Measurements from ENCODE around the gene ADAMTS4.
"Not testable (repeated sequence)": the region's sequence is repeated elsewhere in the genome, so short reads cannot be mapped to it uniquely, and the experiment has no call there.

The ADAMTS4 gene, protein sequence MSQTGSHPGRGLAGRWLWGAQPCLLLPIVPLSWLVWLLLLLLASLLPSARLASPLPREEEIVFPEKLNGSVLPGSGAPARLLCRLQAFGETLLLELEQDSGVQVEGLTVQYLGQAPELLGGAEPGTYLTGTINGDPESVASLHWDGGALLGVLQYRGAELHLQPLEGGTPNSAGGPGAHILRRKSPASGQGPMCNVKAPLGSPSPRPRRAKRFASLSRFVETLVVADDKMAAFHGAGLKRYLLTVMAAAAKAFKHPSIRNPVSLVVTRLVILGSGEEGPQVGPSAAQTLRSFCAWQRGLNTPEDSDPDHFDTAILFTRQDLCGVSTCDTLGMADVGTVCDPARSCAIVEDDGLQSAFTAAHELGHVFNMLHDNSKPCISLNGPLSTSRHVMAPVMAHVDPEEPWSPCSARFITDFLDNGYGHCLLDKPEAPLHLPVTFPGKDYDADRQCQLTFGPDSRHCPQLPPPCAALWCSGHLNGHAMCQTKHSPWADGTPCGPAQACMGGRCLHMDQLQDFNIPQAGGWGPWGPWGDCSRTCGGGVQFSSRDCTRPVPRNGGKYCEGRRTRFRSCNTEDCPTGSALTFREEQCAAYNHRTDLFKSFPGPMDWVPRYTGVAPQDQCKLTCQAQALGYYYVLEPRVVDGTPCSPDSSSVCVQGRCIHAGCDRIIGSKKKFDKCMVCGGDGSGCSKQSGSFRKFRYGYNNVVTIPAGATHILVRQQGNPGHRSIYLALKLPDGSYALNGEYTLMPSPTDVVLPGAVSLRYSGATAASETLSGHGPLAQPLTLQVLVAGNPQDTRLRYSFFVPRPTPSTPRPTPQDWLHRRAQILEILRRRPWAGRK

DNA sequence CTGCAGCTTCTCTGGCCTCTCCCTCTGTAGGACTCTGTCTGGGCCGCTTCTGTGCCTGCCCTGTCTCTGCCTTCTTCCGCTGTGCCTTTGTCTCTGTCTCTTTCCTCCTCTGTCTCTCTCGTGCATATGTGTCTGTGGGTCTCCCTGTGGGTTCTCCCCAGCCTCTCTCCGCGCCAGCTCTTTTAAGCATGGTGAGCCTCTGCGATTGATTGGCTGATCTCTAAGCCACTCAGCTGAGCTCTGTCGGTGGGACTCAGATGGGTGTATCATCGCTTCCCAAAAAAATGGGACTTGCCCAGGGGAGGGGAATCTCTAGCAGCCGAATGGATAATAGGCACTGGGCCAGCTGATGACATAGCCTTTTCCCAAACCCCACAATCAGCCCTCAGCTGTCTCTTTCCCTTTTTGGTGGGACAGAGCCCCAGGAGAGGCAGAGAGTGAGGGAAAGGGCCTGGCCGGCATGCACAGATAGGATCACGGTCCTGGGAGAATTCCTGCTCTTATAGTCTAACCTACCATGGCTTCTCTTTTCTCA, at the start of gene ADAMTS4:
TSS of gene ADAMTS4 (minus strand) at position 158 of the 535 bp plus-strand sequence. CDS start 427 bp downstream, outside the sequence.
- FAIRE-seq = no peak

DNA sequence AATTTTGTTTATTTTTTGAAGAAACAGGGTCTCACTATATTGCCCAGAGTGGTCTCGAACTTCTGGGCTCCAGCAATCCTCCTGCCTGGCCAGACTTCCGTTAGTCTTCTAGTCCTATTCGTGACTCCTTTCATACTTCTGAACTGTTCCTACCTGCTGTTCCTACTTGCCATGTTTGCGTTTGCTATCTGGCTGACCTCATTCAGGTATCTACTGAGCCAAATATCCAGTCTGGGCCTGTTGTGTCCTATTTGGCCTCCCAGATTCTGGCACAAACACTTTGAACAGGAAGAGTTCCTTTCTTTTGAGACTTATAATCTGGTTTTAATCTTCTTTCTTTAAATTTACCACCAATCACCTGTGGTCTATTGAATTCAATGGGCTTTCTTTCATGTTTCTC, 46.0 kb upstream of the ADAMTS4 start:
- FAIRE-seq = no peak

DNA sequence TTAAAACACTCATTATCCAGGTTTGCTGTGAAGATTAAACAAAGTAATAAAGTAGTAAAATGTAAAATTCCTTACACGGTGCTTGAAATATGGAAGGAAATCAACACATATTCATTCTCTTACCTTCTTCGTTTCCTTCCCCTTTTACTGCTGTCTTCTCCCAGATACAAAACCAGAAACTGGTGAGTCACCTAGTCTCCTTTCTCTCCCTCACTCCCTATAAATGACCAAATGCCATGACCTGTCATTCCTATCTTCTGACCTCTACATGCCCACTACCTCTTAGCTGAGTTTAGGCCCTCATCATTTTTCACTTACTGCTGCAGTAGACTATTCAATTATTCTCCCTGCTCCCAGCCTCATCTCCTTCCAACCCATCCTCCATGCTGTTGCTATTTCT, 43.5 kb upstream of the ADAMTS4 start:
- FAIRE-seq = no peak

DNA sequence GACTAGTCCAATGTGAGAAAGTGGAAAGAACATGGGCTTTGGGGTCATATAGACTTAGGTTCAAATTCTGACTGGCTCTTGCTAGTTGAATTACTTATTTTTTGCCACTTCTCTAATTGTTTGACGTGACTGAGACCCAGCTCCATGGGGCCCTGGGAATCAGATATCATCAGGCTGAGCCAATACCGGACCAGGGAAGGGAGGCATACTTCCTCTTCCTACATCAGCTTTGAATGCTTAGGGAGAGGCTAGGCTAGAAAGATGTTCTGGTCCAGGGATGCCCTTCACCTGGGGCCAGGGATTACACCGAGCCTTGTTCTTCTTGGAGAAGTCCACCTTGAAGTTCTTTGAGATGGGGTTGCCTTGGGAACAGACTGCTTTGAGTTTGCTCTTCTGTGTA, 42.8 kb upstream of the ADAMTS4 start:
- FAIRE-seq = no peak

DNA sequence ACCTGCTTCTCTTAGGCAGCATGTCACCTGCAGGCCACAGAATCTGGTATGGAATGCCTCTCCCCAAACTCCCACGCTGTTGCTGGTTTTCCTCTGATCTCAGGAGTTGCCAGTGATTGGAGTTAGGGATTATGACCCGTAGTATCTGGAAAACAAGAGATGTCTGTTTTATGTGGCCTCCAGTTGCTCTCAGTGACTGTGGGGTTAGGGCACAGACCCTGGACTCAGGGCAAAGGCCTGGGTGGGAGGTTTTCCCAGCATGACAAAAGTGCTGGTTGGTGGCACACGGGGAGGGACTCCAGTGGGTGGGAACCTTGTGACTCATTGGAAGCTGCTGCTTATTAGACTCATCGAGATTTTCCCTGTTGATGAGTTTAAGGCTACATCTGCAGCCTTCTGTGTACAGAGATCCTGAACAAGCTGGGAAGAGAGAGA, 39.2 kb upstream of the ADAMTS4 start, which contains the start of gene NR1I3:
TSS of gene NR1I3 (minus strand) at position 165 of the 435 bp plus-strand sequence. CDS start 1,638 bp downstream, outside the sequence.
- no peak for FAIRE-seq

DNA sequence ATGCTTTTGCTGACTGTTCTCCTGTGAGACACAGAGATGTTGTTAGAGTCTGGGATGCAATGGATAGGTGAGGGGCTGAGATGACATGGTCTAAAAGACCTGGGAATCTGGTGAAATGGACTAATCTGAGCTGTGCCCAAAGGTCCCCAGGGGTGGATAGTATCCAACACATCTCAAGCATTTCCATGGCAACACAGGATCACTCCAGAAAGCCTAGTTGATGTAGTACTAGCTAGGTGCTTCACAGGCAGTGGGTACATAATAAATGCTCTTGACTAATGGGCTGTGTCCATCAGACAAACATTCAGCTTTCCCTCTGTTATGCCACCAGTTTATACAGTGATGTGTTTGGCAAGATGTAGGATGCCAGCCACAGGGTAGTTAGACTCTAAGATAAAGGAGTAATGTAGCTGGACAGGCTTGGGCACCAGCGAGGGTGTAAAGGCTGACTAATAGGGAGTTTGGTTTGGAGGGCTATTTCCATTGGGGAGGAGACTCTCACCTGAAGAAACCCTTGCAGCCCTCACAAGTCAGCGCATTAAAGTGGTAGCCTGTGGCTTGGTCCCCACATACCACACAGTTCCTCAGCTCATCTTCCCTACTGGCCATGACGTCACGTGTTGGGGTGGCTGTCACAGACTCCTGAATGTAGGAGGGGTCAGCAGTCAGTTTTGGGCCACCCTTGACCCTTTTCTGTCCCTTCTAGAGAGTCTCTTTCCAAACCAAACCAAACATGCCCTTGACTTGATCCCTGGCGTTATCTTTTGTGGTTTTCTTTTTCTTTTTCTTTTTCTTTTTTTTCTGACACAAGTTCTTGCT, 37.3 kb upstream of the ADAMTS4 start:
- no peak for FAIRE-seq

DNA sequence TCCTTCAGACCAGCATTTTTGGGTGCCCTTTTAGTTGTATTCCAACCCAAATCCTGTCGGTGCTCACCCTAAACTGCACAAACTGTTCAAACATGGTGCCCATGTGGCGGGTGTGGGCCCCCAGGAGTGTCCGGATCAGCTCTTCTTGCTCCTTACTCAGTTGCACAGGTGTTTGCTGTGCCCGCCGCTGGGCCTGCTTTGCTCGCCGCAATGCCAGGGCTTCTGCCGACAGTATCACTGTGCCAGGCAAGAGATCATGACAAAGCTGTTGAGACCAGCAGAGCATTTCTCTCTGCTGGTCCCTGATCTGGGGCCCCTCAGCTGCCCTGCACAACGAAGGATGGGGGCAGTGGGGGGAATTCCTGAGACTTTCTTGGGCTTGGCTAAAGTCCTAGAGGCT, 34.2 kb upstream of the ADAMTS4 start:
- no peak for FAIRE-seq

DNA sequence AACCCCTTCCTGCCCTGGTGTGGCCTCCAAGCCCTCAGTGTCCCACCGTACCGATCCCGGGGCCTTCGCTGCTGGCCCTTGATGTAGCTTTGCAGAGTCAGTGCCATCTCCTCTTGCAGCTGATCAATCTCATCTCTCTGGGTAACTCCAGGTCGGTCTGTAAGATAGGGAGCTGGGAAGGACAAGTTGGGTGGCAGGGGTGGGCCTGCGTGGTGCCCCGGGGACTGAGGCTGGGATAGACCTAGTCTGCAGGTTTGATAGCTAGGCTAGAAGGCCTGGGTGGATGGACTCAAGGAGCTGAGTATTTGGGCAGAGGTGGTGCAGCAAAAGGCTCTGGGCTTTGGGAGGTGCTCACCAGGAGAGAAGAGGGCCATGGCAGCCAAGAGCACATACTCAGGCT, 31.9 kb upstream of the ADAMTS4 start:
- FAIRE-seq = no peak

DNA sequence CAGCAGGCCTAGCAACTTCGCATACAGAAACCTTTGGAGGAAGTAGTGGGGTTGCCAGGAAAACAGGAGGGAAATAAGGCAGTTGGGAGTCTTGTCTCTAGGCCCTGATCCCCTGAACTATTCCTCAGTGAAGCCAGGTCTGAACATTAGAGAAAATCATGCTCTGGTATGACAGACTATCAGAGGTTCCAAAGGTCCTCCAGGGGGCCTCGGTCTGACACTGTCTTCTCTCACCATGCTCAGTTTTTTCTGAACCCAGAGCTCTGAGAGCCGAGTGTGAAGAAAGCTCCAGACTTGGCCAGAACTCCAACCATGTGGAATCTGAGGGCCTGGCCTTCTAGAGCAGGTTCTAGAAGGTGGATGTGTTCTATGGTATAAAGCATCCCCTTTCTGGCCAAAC, 31.0 kb upstream of the ADAMTS4 start:
- FAIRE-seq = no peak

DNA sequence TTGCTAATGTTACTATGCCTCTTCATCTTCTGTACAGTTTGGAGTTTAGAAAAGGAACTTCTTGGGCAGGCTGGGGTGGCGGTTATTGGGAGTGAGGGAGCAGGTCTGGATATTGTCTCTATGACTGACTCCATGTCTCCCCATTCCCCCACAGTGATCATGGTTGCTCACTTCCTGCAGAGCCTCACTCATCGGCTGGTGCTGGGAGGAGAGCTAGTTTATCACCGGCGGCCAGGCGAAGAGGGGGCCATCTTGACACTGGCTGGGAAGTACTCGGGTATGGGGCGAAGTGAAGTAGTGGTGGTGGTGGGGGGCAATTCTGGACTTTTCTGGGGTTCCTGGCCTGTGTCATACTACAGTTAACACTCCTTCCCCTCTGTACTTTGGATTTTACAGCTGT, 29.2 kb upstream of the ADAMTS4 start:
- no peak for FAIRE-seq

DNA sequence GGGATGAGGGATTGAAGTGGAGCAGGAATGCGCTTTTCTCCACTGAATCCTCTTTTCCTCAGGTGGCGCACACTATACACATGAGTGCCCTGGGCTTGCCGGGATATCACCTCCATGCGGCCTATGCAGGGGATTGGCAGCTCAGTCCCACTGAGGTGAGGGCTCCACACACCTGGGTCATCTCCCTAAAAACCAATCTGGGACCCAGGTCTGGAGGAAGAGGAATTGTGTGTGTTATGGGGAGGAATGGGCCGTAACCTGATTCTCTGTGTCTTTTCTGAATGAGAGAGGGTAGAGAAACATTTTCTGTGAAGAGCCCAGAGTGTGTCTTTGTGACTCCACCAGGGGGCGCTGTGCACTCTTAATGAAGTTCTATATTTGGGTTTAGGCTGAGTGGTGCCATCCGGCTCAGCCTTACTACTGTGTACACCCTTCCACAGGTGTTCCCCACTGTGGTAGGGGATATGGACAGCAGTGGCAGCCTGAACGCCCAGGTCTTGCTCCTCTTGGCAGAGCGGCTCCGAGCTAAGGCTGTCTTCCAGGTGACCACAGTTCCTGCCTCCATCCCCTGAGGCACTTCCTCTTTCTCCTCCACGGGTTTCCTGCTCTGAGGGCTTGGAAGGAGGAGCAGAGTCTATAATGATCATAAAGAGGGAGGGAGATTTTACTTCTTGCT, 28.5 kb upstream of the ADAMTS4 start:
- peak; percentile 89 for FAIRE-seq

DNA sequence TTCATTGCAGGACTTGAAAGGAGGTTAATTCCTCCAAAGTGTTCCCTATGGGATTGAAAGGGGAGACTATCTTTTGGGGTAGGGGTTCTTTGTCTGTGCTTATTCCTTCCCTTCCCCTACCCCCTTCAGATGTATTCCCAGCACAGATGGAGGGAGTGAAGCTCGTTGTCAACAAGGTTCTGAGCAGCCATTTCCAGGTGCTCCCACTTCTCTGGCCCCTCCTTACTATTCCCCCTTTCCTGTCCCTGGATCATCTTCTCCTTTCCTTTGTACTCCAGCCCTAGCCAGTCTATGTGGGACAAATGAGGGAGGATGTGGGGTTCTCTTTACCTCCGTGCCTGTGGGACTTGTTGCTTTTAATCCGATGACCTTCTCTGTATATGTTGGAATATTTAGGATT, 27.9 kb upstream of the ADAMTS4 start:
- no peak for FAIRE-seq

DNA sequence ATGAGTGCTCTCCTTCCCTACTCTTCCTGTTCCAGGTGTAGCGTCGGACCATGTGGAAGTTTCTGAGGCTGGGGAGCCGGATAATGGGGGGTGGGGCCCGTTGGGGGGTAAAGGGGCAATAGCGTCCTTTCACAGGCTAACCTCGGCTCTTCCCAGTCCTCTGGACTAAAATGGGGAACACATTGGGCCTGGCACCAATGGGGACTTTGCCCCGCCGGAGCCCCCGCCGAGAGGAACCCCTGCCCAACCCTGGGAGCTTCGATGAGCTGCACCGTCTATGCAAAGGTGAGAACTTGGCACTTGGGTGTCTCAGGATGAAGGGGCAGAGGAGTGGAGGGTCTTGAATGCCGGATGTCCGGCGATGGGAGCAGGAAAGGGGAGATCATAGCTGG, 27.5 kb upstream of the ADAMTS4 start:
- no peak for FAIRE-seq

DNA sequence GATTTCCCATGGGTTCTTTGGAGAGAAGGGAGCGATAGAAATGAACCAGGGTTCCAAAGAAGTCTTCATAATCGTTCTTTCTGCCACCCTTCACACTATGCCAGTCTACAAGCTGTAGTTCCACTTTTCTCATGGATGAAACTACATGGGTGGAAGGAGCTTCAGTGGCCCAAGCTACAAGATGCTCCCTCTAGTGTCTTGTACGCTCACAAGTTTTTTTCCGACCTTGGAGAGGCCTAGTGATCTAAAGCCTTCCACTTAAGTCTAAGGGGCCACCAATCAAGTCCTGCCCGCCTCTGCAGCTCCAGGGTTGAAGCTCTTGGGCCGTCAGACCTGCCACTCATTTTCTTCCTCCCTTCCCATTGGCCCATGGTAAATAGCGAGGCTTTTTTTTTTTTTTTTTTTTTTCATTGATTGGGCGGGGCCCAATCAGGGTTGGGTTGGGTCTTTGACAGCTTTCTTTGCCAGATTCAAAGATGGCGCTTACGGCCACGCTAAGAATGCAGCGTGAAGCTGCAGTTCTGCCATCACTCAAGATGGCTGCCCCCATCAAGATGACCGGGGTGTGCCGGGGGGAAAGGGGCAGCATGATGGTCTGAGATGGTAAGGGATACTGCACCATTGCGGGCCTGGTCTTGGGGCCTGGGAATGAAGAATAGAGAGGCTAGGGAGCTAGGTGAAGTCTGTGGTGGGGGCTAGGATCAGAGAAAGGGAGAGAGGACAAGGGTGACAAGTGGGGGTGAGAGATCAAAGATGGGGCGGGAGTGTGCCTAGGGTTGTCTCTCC, 26.9 kb upstream of the ADAMTS4 start, which contains the start of gene TOMM40L:
TSS of gene TOMM40L (plus strand) at position 527 of the 786 bp plus-strand sequence. CDS start 430 bp downstream, outside the sequence.
- FAIRE-seq = peak; percentile 100

DNA sequence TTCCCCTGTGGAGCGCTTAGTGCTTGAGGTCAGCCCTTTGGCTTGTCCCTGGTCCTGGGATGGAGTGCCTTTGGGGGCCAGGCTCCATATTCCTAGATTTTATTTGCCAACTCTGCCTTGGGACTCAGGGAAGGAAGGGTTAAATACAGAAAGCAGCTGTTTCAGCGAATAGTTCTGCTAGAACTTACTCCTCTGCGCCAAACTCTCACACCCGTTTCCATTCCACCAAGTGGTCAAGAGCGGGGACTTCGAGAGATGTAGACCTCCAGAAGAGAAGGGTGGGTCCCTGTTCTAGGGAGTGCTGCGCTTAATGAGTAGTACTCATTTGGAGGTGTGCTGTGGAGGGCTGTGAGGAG, 26.3 kb upstream of the ADAMTS4 start:
- no peak for FAIRE-seq

DNA sequence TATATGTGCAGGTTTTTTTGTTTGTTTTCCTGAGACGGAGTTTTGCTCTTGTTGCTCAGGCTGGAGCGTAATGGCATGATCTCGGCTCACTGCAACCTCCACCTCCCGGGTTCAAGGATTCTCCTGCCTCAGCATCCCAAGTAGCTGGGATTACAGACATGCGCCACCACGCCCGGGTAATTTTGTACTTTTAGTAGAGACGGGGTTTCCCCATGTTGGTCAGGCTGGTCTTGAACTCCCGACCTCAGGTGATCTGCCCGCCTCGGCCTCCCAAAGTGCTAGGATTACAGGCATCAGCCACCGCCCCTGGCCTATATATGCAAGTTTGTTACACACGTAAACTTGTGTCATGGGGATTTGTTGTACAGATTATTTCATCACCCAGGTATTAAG, 25.8 kb upstream of the ADAMTS4 start:
- FAIRE-seq = not testable (repeated sequence)

DNA sequence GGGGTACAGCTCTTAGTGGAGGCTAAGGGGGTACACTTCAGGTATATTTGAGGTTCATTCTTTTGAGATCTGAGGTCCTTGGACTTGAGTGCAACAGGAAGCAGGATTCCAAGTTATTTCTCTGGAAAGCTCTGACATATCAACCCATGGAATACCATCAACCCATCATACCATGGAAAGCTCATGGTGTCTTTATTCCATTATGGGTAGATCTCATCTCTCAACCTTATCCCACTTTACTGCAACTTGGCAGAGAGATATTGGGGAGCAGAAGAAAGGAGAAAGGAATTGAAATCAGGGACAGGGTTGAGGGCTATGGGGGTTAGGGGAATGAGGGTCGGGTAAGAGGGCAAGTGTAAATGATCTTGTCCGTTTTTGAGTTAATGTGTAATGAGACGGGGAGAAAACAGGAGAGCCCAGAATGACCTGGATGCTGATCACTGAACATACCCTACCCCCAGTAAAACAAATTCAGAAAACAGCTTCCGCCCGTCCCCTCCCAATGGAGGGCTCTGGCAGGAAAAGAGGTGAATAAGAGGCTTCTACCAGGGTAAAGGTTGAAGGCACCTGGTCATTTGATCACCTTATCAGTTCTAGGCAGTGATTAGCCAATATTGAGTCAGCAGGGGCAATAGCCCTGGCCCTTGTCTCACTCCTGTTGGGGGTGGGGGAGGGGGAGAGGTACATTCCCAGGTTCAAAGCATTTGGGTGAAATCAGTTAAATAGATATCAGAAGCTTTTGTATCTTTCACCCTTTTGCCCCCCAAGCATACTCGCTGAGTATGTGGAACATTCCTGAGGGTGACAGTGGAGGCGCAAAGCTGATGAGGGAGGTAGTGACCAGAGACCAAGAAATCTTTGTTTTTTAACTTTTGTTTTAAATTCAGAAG, 25.2 kb upstream of the ADAMTS4 start:
- FAIRE-seq = no peak

DNA sequence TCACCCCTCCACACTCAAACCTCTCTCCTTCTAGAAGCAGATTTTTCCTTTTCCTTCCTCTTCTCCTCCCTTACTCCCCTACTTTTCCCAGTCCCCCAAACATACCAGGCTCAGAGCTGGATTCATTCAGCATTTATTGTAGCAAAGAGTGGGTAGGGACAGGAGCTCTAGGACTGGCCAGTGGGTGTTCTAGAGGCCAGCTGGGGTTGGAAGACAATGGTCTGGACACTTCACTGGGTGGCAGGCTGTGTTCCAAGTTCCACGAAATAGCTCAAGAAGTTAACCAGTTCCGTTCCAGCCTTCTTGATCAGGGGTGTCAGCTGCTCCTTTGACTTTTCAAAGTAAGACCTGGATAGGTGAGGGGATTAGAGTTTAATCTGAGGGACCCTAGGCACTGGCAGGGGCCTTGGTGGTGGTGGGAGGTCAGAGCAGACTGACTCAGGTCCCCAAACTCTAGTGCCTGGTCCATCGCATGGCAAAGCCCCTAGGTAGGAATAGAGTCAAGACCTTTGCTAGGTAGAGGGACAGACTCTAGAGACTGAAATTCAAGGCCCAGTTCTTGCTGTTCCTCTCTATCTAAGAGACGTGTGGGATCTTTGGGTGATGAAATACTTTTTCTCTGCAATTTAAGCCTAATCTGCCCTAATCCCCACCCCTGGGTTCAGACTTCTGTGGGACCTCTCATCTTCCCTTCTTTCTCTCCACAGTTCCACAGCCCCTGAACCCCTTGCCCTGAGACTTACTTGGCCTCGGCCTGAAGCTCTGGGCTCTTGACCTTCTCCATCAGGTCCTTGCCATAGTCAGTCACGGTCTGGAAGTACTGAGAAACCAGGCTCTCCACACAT, 23.5 kb upstream of the ADAMTS4 start:
- FAIRE-seq = no peak

DNA sequence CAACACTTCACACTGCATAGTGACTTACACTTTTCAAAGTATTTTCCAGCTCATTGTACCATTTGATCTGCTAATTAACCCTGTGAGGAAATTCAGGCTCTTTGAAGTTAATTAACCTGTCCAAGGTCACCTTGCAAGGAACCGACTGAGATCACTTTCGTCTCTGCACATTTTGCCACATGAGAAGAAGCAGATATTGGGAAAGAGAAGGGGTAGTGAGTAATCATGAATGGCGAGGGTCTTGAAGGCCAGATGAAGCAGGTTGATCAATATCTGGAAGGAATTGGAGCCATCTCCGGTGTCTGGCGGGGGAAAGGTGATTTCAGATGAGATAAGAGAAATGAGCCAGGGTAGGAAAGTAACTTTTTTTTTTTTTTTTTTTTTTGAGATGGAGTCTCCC, 21.1 kb upstream of the ADAMTS4 start:
- no peak for FAIRE-seq
